ENCODE results near the gene ADGRE1.

The ADGRE1 gene

DNA sequence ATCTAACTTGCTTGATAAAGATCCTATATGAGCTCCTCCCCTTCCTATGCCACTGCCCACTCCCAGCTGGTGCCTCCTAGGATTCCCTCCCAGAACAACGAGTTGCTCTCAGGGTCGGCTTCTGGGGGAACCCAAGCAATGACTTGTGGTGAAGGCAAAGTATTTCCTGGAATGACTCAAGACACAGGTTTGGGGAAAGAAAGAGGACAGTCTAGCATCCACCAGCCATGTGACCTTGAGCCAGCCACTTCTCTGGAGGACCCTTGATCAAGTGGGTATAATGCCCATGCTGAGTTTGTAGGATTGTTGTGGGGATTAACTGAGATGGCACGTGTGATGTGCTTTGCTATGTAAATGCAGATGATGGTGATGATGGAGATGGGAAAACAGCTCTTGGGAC is 100.9 kb downstream of the ADGRE1 start:
- DNase-seq: no peak
- Histone ChIP-seq H3K27me3 (no peaks in the 10 kb centered on the region), H3K4me1 (no peaks in the 10 kb centered on the region), H3K4me3 (no peak overlapping the region), H3K36me3 (no peaks in the 10 kb centered on the region), H3K27ac (no peak overlapping the region), H3K9me3 (peaks cover 0 to 14% (median 8%) of the 10 kb centered on the region in 3 donors)
- TF ChIP-seq CTCF (IDR thresholded peaks at IDR 0.05): no peak
- intact Hi-C loops (cut with DNase I; ENCODE audit: low total_unique reads): no loop called here

All from tibial artery (tissue), 4 donors.